Measurements from ENCODE around the gene CYB5A. TPM values are rescaled to one million over a fixed set of nuclear protein-coding genes. Genes with fewer than 3 reads are reported as not detected.

The CYB5A gene
- total and polyA plus RNA-seq, 9 of the 15 experiments (the other 6 are each of a cell fraction or from before 2014, with no cell fraction given): 11.9 to 22.6 (median 14.1) TPM

DNA sequence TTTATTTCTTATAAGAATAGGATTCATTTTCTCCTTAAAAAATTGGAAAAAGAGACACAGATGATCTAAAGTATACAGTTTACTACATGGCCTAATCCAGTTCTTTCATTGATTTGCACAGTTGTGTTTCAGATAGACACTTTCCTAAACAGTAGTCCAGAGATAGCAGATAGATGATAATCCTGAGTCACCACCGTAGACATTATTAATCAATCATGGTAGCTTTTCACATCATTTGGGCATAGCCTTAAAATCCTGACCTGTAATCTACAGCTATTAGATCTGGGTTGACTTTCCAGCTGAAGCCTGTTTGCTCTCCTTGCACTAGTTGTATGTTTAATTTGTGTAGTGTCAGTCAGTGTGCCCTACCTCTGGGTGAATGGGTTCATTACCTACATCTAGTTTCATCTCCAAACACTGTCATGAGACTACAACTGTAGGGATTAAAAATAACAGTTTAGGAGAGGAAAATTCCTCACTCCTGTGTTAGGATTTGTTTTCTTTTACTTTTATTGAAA lies 38.0 kb upstream of the CYB5A start:
- ChIA-PET CTCF (ENCODE audit: low intra/inter-chr PET ratio) (no interaction called here), POLR2A (no interaction called here)
- Histone ChIP-seq H3K27ac (ENCODE audit: extremely low read depth, low read depth, low read length) (no peak overlapping the region), H3K9me1 (ENCODE audit: control insufficient read depth, insufficient read depth, low read length) (no peaks in the 10 kb centered on the region), H3K9me3 (replicated peaks; ENCODE audit: control insufficient read depth, insufficient read depth, low read depth, low read length) (no peaks in the 10 kb centered on the region), H3K4me2 (ENCODE audit: insufficient read depth, low read length) (no peak overlapping the region), H4K20me1 (replicated peaks; ENCODE audit: control insufficient read depth, insufficient read depth, low read length) (no peaks in the 10 kb centered on the region), H2AFZ (ENCODE audit: low read depth, low read length) (0 out of 2 replicates have a peak overlapping the region, but pooled peaks have one; percentile 16), H3K79me2 (ENCODE audit: control insufficient read depth, insufficient read depth, low read length) (no peaks in the 10 kb centered on the region), H3K27me3 (ENCODE audit: control insufficient read depth in 2 of 2, insufficient read depth in 2 of 2, low read length in 2 of 2) (no peaks in the 10 kb centered on the region), H3K36me3 (ENCODE audit: control insufficient read depth, insufficient read depth, low read length) (no peaks in the 10 kb centered on the region), H3K9ac (ENCODE audit: insufficient read depth in 1 of 2, low read depth in 2 of 2, low read length in 2 of 2) (no peak overlapping the region), H3K4me3 (no peak overlapping the region), H3K4me1 (replicated peaks in 1 of 2; ENCODE audit: control insufficient read depth in 2 of 2, insufficient read depth in 2 of 2, low read length in 2 of 2) (no peaks in the 10 kb centered on the region)
- in situ Hi-C loops (cut with MboI): no loop called here
- WGBS (ENCODE audit: insufficient coverage, low coverage, missing lambda C conversion rate): 0% methylated on average over 1 of the region's 1 CpG
- BruUV-seq (replicated peaks): no TSS peak
- intact Hi-C loops (cut with micrococcal nuclease): no loop called here
- FAIRE-seq (no peak), ATAC-seq (no peak), DNase-seq (ENCODE audit: extremely low read depth in 1 of 4, low spot score in 3 of 4) (no peak)
- 0 out of 2 replicates have a peak, but pooled peaks have one; percentile 19 for TF ChIP-seq FOSL1 (tag; conservative IDR thresholded peaks at IDR 0.05)
- TF ChIP-seq POLR2AphosphoS2 (IDR thresholded peaks at IDR 0.05; ENCODE audit: low read length): no peak
- TF ChIP-seq TSC22D4 (tag; IDR thresholded peaks at IDR 0.05): no peak
- TF ChIP-seq ZNF197 (CRISPR knock-in tag; IDR thresholded peaks at IDR 0.05; ENCODE audit: low read depth): no peak
- TF ChIP-seq, protein P1, sequence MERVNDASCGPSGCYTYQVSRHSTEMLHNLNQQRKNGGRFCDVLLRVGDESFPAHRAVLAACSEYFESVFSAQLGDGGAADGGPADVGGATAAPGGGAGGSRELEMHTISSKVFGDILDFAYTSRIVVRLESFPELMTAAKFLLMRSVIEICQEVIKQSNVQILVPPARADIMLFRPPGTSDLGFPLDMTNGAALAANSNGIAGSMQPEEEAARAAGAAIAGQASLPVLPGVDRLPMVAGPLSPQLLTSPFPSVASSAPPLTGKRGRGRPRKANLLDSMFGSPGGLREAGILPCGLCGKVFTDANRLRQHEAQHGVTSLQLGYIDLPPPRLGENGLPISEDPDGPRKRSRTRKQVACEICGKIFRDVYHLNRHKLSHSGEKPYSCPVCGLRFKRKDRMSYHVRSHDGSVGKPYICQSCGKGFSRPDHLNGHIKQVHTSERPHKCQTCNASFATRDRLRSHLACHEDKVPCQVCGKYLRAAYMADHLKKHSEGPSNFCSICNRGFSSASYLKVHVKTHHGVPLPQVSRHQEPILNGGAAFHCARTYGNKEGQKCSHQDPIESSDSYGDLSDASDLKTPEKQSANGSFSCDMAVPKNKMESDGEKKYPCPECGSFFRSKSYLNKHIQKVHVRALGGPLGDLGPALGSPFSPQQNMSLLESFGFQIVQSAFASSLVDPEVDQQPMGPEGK (CRISPR knock-in tag; IDR thresholded peaks at IDR 0.05; ENCODE audit: borderline replicate concordance): no peak
- no peak for TF ChIP-seq ESRRA (IDR thresholded peaks at IDR 0.05; ENCODE audit: borderline replicate concordance, low read depth)
- TF ChIP-seq ZBTB17 (CRISPR knock-in tag; IDR thresholded peaks at IDR 0.05): peak; percentile 89
- no peak for TF ChIP-seq ZNF143 (CRISPR knock-in tag; IDR thresholded peaks at IDR 0.05)
